Hematopoietic multipotent progenitor cell treated with erythropoietin and hydrocortisone succinate and interleukin-3 and kit ligand, for 17 days (in vitro differentiated cells): ENCODE measurements around the gene P2RY8.

Experiments used
- DNase-seq: peaks from one replicate; pipeline ENCODE4 v3.0.0-alpha.2; 2015; ENCODE audit warnings: low spot score

P2RY8 gene

DNA sequence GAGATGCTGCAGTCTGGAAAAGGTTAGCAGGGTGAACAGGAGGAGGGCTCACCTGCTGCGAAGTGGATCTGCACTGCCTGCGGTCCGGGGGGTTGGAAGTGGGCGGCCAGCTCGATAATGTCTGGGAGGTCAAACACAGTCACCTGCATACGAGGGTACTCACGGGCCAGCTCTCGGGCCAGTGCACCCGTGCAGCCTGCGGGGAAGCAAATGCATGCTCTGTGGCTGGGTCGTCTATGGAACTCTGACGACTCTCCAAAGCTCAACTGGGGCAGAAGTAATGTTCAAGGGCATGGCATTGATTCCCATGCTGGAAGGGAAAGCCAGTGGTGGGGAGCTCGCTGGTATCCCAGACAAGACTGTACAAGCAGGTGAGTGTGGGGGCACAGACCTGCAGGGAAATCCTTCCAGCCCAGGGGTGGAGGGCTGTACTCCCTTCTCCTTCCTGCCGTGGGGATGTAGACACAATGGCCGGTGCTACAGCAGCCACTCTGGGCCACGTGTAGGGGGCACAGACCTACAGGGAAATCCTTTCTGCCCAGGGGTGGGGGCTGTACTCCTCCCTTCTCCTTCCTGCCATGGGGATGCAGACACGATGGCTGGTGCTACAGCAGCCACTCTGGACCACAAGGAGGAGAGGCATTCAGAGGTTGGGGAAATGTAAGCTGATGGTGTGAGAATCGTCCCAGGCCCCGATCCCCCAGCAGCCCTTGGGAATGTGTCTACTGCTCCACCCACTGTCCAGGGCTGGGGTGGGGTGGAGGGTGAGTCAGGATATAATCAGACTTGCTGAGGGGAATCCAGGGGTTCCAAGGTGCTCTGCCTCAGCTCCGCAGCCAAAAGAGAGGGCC, 118.8 kb downstream of the P2RY8 start:
- DNase-seq: no peak

DNA sequence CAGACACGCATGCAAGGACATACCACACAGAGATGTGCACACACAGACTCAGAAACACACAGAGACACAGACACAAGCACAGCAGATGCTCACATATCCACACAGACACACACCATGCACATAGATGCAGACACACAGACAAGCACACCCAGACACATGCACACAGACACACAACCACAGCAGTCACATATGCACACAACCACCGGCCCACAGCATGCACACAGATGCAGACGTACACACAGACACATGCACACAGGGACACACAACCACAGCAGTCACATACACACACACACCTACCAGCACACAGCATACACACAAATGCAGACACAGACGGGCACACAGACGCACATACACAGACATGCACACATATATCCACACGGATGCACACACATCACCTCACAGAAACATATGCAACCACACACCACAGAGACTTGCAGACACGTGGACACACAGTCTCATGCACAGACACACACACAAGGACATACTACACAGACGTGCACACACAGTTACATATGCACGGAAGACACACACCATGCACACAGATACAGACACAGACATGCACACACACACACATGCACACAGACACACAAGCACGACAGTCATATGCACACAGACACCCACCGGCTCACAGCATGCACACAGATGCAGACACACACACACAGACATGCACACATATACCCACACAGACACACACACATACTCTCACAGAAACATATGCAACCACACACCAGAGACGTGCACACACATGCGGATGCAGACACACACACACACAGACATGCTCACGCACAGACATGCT, 119.8 kb downstream of the P2RY8 start:
- no peak for DNase-seq

DNA sequence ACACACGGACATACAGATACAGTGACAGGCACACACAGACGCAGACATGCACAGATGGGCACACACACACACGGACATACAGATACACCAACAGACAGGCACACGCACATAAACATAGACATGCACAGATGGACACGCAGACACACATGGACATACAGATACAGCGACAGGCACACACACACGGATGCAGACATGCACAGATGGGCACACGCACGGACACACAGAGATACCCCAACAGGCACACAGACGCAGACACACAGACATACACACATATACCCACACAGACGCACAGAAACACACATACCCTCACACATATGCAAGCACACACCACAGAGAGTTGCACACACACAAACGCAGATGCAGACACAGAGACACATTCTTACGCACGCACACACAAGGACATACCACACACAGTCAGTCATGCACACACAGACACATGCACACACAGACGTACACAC, 120.6 kb downstream of the P2RY8 start:
- no peak for DNase-seq
